CD14-positive monocyte (primary cell): ENCODE results near the gene CUX1. TPM values are rescaled to one million over a fixed set of nuclear protein-coding genes. Genes with fewer than 3 reads are reported as not detected.

Source experiments
- DNase-seq, 3 donors: peaks; one replicate each; pipeline ENCODE4 v3.0.0-alpha.2; 2011 to 2022
- H2AFZ ChIP-seq: 2 replicates; pipeline ENCODE4 v1.6.0; 2012; ENCODE audit warnings: mild to moderate bottlenecking, low read depth, low read length, inconsistent platforms; ENCODE audit not compliant: insufficient read depth, poor library complexity, severe bottlenecking
- H3K27ac ChIP-seq, 2 donors: 1 replicate in 1 of 2; 2 replicates in 1 of 2; pipeline ENCODE4 v1.5.1; 2012 to 2013; ENCODE audit warnings: low read length in 2 of 2, control low read depth in 1 of 2, inconsistent platforms in 1 of 2, low read depth in 1 of 2, mild to moderate bottlenecking in 1 of 2
- H3K27me3 ChIP-seq, 2 donors: one replicate each; pipeline versions ENCODE4 v1.6.0 to v1.6.1; 2011 to 2013; ENCODE audit warnings: low read length in 2 of 2; ENCODE audit not compliant: control insufficient read depth in 2 of 2, insufficient read depth in 2 of 2
- H3K36me3 ChIP-seq, 2 donors: replicated peaks in 1 of 2; 1 replicate in 1 of 2; 2 replicates in 1 of 2; pipeline versions ENCODE4 v1.5.1 to v1.6.1; 2012 to 2013; ENCODE audit warnings: low read length in 2 of 2, control low read depth in 1 of 2, inconsistent platforms in 1 of 2, mild to moderate bottlenecking in 1 of 2; ENCODE audit not compliant: insufficient read depth in 2 of 2, control insufficient read depth in 1 of 2
- H3K4me1 ChIP-seq, 2 donors: 1 replicate in 1 of 2; 2 replicates in 1 of 2; pipeline versions ENCODE4 v1.5.1 to v1.6.1; 2012 to 2013; ENCODE audit warnings: low read length in 2 of 2, control low read depth in 1 of 2, inconsistent platforms in 1 of 2, mild to moderate bottlenecking in 1 of 2, moderate library complexity in 1 of 2; ENCODE audit not compliant: insufficient read depth in 2 of 2, control insufficient read depth in 1 of 2
- H3K4me2 ChIP-seq: replicated peaks from 2 replicates; pipeline ENCODE3; 2012; ENCODE audit warnings: low read length, moderate library complexity, mild to moderate bottlenecking; ENCODE audit not compliant: poor library complexity, severe bottlenecking; ENCODE audit errors: extremely low read depth
- H3K4me3 ChIP-seq, 3 experiments: fragments of 200-600 bp in 1 of 3; sonication (generic) in 1 of 3; replicated peaks in 1 of 3; 1 replicate in 2 of 3; 2 replicates in 1 of 3; pipeline ENCODE4 v1.5.1; 2011 to 2013; ENCODE audit warnings: low read length in 3 of 3, mild to moderate bottlenecking in 3 of 3, control low read depth in 2 of 3, low read depth in 2 of 3, inconsistent platforms in 1 of 3, moderate library complexity in 1 of 3
- H3K79me2 ChIP-seq: 2 replicates; pipeline ENCODE4 v1.6.0; 2012; ENCODE audit warnings: mild to moderate bottlenecking, control low read depth, inconsistent platforms, low read length, moderate library complexity; ENCODE audit not compliant: insufficient read depth
- H3K9ac ChIP-seq: 2 replicates; pipeline ENCODE4 v1.6.0; 2017; ENCODE audit warnings: low read length, mild to moderate bottlenecking; ENCODE audit not compliant: insufficient read depth, poor library complexity, severe bottlenecking
- H3K9me3 ChIP-seq, 2 donors: replicated peaks in 1 of 2; 1 replicate in 1 of 2; 2 replicates in 1 of 2; pipeline versions ENCODE4 v1.5.1 to v1.6.1; 2012 to 2013; ENCODE audit warnings: low read length in 2 of 2, control low read depth in 1 of 2; ENCODE audit not compliant: control insufficient read depth in 1 of 2, insufficient read depth in 1 of 2
- H4K20me1 ChIP-seq: 2 replicates; pipeline ENCODE4 v1.6.0; 2012; ENCODE audit warnings: mild to moderate bottlenecking, low read length, control low read depth, moderate library complexity; ENCODE audit not compliant: insufficient read depth
- H3K27ac Mint-ChIP-seq, 7 donors: one replicate each; pipeline ENCODE4 v1.8.0; 2020; ENCODE audit warnings: mild to moderate bottlenecking in 7 of 7, mixed read lengths in 7 of 7, moderate library complexity in 6 of 7, inconsistent platforms in 2 of 7
- H3K27me3 Mint-ChIP-seq, 3 donors: one replicate each; pipeline ENCODE4 v1.8.0; 2021 to 2022; ENCODE audit warnings: low read depth in 3 of 3, mild to moderate bottlenecking in 3 of 3, mixed read lengths in 3 of 3, moderate library complexity in 3 of 3, inconsistent platforms in 1 of 3
- H3K36me3 Mint-ChIP-seq, 2 donors: one replicate each; pipeline ENCODE4 v1.8.0; 2020; ENCODE audit warnings: mixed read lengths in 2 of 2, inconsistent platforms in 1 of 2, mild to moderate bottlenecking in 1 of 2
- H3K4me1 Mint-ChIP-seq: one replicate; pipeline ENCODE4 v1.8.0; 2020; ENCODE audit warnings: mild to moderate bottlenecking, mixed read lengths
- H3K4me3 Mint-ChIP-seq, 2 donors: one replicate each; pipeline ENCODE4 v1.8.0; 2020; ENCODE audit warnings: mild to moderate bottlenecking in 2 of 2, mixed read lengths in 2 of 2, moderate library complexity in 1 of 2
- H3K9me3 Mint-ChIP-seq, 7 donors: one replicate each; pipeline ENCODE4 v1.8.0; 2020 to 2022; ENCODE audit warnings: mixed read lengths in 7 of 7, mild to moderate bottlenecking in 6 of 7, moderate library complexity in 6 of 7, inconsistent platforms in 2 of 7
- whole genome bisulfite sequencing: methylation state at CpG from one replicate; pipeline ENCODE4 v1.1.5; 2013; ENCODE audit warnings: missing lambda C conversion rate; ENCODE audit not compliant: insufficient coverage; 5-methylcytosine and 5-hydroxymethylcytosine counted together
- intact Hi-C, 2 donors: fragments of 100-400 bp; cut with micrococcal nuclease; formaldehyde crosslinking; loops; one replicate each; pipeline versions ENCODE4 v1.15.0 to v1.15.1; 2023
- polyA plus RNA-seq, 3 donors: library from polyadenylated mRNA; depleted of rRNA in 1 of 3; unstranded in 2 of 3; stranded (reverse) in 1 of 3; fragments of 300-500 nt in 2 of 3; fragments of >200 nt in 1 of 3; fragmentation: Illumina TruSeq in 2 of 3; gene quantifications; 1 replicate in 2 of 3; 2 replicates in 1 of 3; pipeline ENCODE4 v1.2.3, GENCODE V29; 2012 to 2021
- TF ChIP-seq, protein P1 (sequence below): fragments of 200-600 bp; IDR thresholded peaks from one replicate; pipeline ENCODE4 v1.8.0; 2022; ENCODE audit warnings: antibody characterized with exemption, mild to moderate bottlenecking

CUX1 gene
- polyA plus RNA-seq, 3 donors: 17.6 to 38.0 (median 28.0) TPM

DNA sequence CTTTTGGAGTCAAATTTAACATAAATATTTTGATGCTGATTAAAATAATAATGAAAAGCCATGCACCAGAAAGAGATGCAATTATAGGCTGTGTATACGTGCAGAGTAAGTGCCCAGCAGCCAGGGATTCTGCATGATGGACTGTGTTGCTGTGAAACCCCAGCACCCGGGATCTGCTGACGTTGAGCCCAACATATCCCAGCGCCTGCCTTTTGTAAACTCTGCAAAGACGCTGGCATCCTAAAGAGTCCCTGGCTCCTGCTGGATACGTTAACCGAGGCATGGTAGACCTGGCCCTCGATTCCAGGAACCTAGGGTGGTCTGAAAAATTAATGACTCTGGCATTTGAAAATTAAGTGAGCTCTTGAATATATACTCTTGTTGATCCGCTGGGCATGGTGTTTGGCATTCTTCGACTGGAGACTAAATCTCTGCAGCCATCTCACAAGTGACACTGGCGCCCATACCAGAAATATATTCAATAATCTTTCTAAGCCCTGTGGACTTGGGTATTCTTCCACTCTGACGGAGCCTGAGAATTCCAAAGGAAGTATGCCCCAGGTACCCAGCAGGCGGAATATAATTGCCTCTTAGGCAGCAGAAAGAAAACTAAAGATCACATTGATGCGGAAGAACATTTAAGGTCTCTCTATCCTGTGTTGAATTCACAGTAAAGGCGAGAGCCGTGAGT, 278.0 kb downstream of the CUX1 start:
- Histone ChIP-seq H3K27me3 (no peaks in the 10 kb centered on the region), H2AFZ (no peak overlapping the region), H3K79me2 (peaks cover 16% of the 10 kb centered on the region), H4K20me1 (peaks cover 71% of the 10 kb centered on the region), H3K27ac (no peak overlapping the region), H3K4me3 (no peak overlapping the region), H3K36me3 (peaks cover 29 to 72% of the 10 kb centered on the region in 2 donors), H3K4me1 (no peaks in the 10 kb centered on the region), H3K9ac (no peak overlapping the region), H3K4me2 (no peak overlapping the region), H3K9me3 (no peaks in the 10 kb centered on the region)
- Mint-ChIP-seq H3K4me3 (no peak overlapping the region), H3K9me3 (no peaks in the 10 kb centered on the region), H3K36me3 (peaks cover 43 to 70% of the 10 kb centered on the region in 2 donors), H3K27me3 (peaks cover 0 to 1% (median 0%) of the 10 kb centered on the region in 3 donors), H3K27ac (peak overlapping the region in 1 of 7 donors; percentile 40), H3K4me1 (peaks cover 6% of the 10 kb centered on the region)
- over 99% methylated on average over 13 of the region's 16 CpGs for WGBS
- TF ChIP-seq, protein P1, sequence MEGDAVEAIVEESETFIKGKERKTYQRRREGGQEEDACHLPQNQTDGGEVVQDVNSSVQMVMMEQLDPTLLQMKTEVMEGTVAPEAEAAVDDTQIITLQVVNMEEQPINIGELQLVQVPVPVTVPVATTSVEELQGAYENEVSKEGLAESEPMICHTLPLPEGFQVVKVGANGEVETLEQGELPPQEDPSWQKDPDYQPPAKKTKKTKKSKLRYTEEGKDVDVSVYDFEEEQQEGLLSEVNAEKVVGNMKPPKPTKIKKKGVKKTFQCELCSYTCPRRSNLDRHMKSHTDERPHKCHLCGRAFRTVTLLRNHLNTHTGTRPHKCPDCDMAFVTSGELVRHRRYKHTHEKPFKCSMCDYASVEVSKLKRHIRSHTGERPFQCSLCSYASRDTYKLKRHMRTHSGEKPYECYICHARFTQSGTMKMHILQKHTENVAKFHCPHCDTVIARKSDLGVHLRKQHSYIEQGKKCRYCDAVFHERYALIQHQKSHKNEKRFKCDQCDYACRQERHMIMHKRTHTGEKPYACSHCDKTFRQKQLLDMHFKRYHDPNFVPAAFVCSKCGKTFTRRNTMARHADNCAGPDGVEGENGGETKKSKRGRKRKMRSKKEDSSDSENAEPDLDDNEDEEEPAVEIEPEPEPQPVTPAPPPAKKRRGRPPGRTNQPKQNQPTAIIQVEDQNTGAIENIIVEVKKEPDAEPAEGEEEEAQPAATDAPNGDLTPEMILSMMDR: no peak
- no peak for DNase-seq
- intact Hi-C loops: no loop called here

DNA sequence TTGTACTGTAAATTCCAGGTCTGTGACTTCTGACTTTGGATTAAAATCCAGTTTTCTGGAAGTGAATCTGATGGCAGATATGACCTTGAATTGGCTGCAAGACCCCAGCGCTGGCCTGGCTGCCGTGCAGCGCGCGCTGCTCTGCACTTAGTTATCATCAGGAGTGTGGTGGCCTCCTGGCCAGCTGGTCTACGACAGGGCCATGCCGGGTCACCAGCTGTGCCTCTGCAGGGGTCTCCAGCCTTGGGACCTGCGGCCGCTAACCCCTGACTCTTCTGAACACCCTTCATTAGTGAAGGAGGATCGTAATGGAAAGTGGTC, 278.5 kb downstream of the CUX1 start:
- WGBS: 100% methylated on average over 6 of the region's 10 CpGs
- H3K36me3 Mint-ChIP-seq: peaks cover 48 to 76% of the 10 kb centered on the region in 2 donors

More for the DNA sequence above, 278.5 kb downstream of the CUX1 start:
- DNase-seq: no peak
- H3K27me3 Mint-ChIP-seq: peaks cover 0 to 1% (median 0%) of the 10 kb centered on the region in 3 donors
- H3K36me3 ChIP-seq: peaks cover 34 to 72% of the 10 kb centered on the region in 2 donors
- H3K9me3 ChIP-seq: no peaks in the 10 kb centered on the region
- H3K4me1 ChIP-seq: no peaks in the 10 kb centered on the region
- H3K27ac ChIP-seq: no peak overlapping the region
- peaks cover 67% of the 10 kb centered on the region for H4K20me1 ChIP-seq
- H2AFZ ChIP-seq: no peak overlapping the region
- H3K4me3 Mint-ChIP-seq: no peak overlapping the region
- no peak overlapping the region for H3K4me3 ChIP-seq
- H3K79me2 ChIP-seq: peaks cover 11% of the 10 kb centered on the region
- H3K27me3 ChIP-seq: no peaks in the 10 kb centered on the region
- H3K4me1 Mint-ChIP-seq: peaks cover 4% of the 10 kb centered on the region
- no peak overlapping the region for H3K9ac ChIP-seq
- H3K4me2 ChIP-seq: no peak overlapping the region
- peak overlapping the region in 2 of 7 donors; percentile 37 to 54 for H3K27ac Mint-ChIP-seq
- TF ChIP-seq, protein P1: no peak
- intact Hi-C loops: no loop called here
- no peaks in the 10 kb centered on the region for H3K9me3 Mint-ChIP-seq
